Adipose tissue (tissue), 3 donors: ENCODE data around the gene POMZP3. TPM values are rescaled to one million over a fixed set of nuclear protein-coding genes. Genes with fewer than 3 reads are reported as not detected.
"Not testable (repeated sequence)": the region's sequence is repeated elsewhere in the genome, so short reads cannot be mapped to it uniquely, and the experiment has no call there.

Experiments used
- H3K27ac ChIP-seq: one replicate; pipeline ENCODE4 v1.5.1; 2013; ENCODE audit warnings: low read depth, low read length
- WGBS, 3 donors: extraction: QIAGEN DNeasy Blood & Tissue Kit; methylation state at CpG; one replicate each; pipeline ENCODE4 v1.1.7; 2013; 5-methylcytosine and 5-hydroxymethylcytosine counted together
- polyA plus RNA-seq, 3 donors: library from polyadenylated mRNA; stranded (reverse); fragments of 200-250 nt; gene quantifications; one replicate each; pipeline ENCODE4 v1.2.3, GENCODE V29; 2013
- donor health status: healthy with polysubstance abuse.
- donor health status: Bipolar disorder and iron deficiency.
- donor health status: healthy.

The POMZP3 gene
- polyA plus RNA-seq, 3 donors, result 9.5 to 17.2 (median 10.3) TPM

- WGBS, 3 donors, result 81 to 86% (median 81%) methylated on average over 2 of the region's 2 CpGs
- H3K27ac ChIP-seq, result not testable (repeated sequence)
These were observed 35.3 kb downstream of the POMZP3 start for GRCh38 chr7:76591602-76592304.

- 96 to 100% (median 98%) methylated on average over 2 to 3 of the region's 3 CpGs for WGBS, 3 donors
- not testable (repeated sequence) for H3K27ac ChIP-seq
These were observed 36.0 kb downstream of the POMZP3 start for GRCh38 chr7:76591033-76591432.

- no CpG with 5 or more reads among the region's 1 CpG for WGBS, 3 donors
These were observed 38.5 kb downstream of the POMZP3 start for GRCh38 chr7:76588586-76588985.

GRCh38 chr7:76586585-76587315 is 40.3 kb downstream of the POMZP3 start:
- WGBS, 3 donors, result 62 to 96% (median 91%) methylated on average over 2 of the region's 2 CpGs
- not testable (repeated sequence) for H3K27ac ChIP-seq

More at GRCh38 chr7:76588586-76588985, 38.5 kb downstream of the POMZP3 start:
- H3K27ac ChIP-seq, result not testable (repeated sequence)

- WGBS, 3 donors, result 33 to 57% (median 39%) methylated on average over 5 of the region's 5 CpGs
- H3K27ac ChIP-seq, result not testable (repeated sequence)
These were observed 43.3 kb downstream of the POMZP3 start for GRCh38 chr7:76583636-76584281.

- H3K27ac ChIP-seq, result not testable (repeated sequence)
- 14 to 28% (median 26%) methylated on average over 1 of the region's 2 CpGs for WGBS, 3 donors
These were observed 44.0 kb downstream of the POMZP3 start for GRCh38 chr7:76582848-76583631.

- H3K27ac ChIP-seq, result not testable (repeated sequence)
- WGBS, 3 donors, result 36 to 75% (median 67%) methylated on average over 3 of the region's 3 CpGs
These were observed 51.0 kb downstream of the POMZP3 start for GRCh38 chr7:76575919-76576655.

- 94 to 100% (median 97%) methylated on average over 1 of the region's 2 CpGs for WGBS, 3 donors
These were observed 51.6 kb downstream of the POMZP3 start for GRCh38 chr7:76575431-76575830.

GRCh38 chr7:76572296-76572695 is 54.8 kb downstream of the POMZP3 start:
- not testable (repeated sequence) for H3K27ac ChIP-seq
- WGBS, 3 donors, result 81 to 89% (median 81%) methylated on average over 3 of the region's 3 CpGs

More at GRCh38 chr7:76575431-76575830, 51.6 kb downstream of the POMZP3 start:
- H3K27ac ChIP-seq, result not testable (repeated sequence)

- H3K27ac ChIP-seq, result not testable (repeated sequence)
- 65 to 80% (median 73%) methylated on average over 4 of the region's 4 CpGs for WGBS, 3 donors
These were observed 56.7 kb downstream of the POMZP3 start for GRCh38 chr7:76570324-76570775.

- not testable (repeated sequence) for H3K27ac ChIP-seq
These were observed 58.3 kb downstream of the POMZP3 start for GRCh38 chr7:76568742-76569141.

- H3K27ac ChIP-seq, result not testable (repeated sequence)
These were observed 59.3 kb downstream of the POMZP3 start for GRCh38 chr7:76567753-76568152.

GRCh38 chr7:76567311-76567710 is 59.8 kb downstream of the POMZP3 start:
- not testable (repeated sequence) for H3K27ac ChIP-seq
- WGBS, 3 donors, result 89 to 100% (median 97%) methylated on average over 2 of the region's 4 CpGs

GRCh38 chr7:76565001-76565400 is 62.1 kb downstream of the POMZP3 start:
- 97 to 100% (median 100%) methylated on average over 2 of the region's 3 CpGs for WGBS, 3 donors

GRCh38 chr7:76561342-76561741 is 65.7 kb downstream of the POMZP3 start:
- WGBS, 3 donors, result 93 to 97% (median 95%) methylated on average over 3 of the region's 3 CpGs
- not testable (repeated sequence) for H3K27ac ChIP-seq

More at GRCh38 chr7:76565001-76565400, 62.1 kb downstream of the POMZP3 start:
- H3K27ac ChIP-seq, result not testable (repeated sequence)

- not testable (repeated sequence) for H3K27ac ChIP-seq
- 65 to 70% (median 69%) methylated on average over 4 of the region's 4 CpGs for WGBS, 3 donors
These were observed 66.9 kb downstream of the POMZP3 start for GRCh38 chr7:76560157-76560556.
